ENCODE results near the gene CXCL5.

DNA sequence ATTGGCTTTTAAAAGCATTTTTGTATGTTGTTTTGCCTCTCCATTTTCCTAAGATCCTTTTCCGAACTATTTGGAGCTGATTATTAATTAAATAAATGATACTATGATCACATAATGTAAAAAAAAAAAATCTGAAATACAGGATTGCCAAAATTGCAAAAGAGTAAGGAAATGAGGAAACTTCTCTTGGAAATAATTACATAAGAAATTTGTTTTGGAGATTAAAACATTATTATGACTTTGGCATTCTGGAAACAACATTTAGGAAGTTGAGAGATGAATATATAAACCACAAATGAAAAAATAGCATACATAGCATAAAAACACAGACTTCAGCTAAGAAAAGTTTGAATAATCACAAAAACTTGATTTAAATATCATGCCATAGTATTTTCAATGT is 50.2 kb downstream of the CXCL5 start:
- no peak for TF ChIP-seq TAF1 (IDR thresholded peaks at IDR 0.05; ENCODE audit: low read depth, low read length)
- TF ChIP-seq POLR2AphosphoS5 (IDR thresholded peaks at IDR 0.05; ENCODE audit: low read depth, low read length), result no peak
- no peak for TF ChIP-seq POLR2A (IDR thresholded peaks at IDR 0.05; ENCODE audit: low read depth, low read length)
- no peak for TF ChIP-seq PAX5 (IDR thresholded peaks at IDR 0.05; ENCODE audit: insufficient read depth, low read length, severe bottlenecking)
- no peak for TF ChIP-seq SPI1 (IDR thresholded peaks at IDR 0.05; ENCODE audit: low read depth, low read length)
